ENCODE data around the gene CD4. TPM values are rescaled to one million over a fixed set of nuclear protein-coding genes. Genes with fewer than 3 reads are reported as not detected.

CD4 gene
- total RNA-seq, 2 donors from 2014 or later = 0.77 to 1.3 TPM

DNA sequence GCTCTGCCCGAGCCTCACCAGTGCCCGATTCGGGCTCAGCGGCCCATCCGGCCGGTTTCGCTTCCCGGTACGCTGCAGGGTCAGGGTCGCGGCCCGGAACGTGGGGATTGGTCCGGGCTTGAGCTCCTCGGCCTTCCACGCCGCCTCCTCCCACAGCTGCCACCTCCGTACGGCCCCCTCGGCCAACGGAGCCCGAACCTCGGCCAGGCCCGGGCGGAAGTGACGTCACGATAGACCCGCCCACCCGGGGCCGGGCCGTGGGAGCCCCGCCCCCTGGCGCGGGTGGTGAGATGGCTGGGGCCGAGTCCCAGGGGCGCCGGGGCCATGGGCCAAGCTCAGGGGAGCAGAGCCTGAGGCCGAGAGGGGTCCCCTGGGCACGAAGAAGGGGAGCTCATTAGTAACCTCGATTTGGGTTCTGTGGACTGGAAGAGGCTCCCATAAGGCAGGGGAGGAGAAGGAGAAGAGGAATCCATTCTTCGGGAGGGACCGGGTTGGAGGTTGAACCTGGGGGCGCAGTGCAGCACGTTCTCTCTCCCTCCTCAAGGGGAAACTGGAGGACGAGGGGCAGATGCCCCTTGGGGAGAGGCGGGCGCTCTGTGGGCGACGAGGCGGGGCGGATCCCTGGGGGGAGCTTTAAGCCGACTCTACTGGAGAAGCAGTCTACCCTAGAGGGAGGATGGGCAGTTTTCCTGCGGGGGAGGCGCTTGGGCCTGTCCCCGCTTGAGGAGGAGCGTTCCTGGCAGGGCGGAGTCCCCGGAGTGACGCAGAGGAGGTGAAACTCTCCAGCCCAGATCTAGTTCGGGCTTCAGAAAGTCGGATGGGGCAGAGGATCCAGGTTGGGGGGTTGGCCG is 36.2 kb upstream of the CD4 start, which contains the start of gene MLF2:
Gene MLF2, minus strand, starts transcription at position 221 of the 851 bp plus-strand sequence. CDS start 807 bp downstream, outside the sequence.
- Mint-ChIP-seq H3K27ac (peak within 1 kb of the TSS; percentile 100), H3K4me3 (peak within 1 kb of the TSS; percentile 91), H3K36me3 (ENCODE audit: low read depth) (peaks cover 38% of the 10 kb centered on the region), H3K27me3 (ENCODE audit: insufficient read depth) (peaks cover 5% of the 10 kb centered on the region), H3K9me3 (no peaks in the 10 kb centered on the region), H3K4me1 (peaks cover 20% of the 10 kb centered on the region)
- TF ChIP-seq, protein P1, sequence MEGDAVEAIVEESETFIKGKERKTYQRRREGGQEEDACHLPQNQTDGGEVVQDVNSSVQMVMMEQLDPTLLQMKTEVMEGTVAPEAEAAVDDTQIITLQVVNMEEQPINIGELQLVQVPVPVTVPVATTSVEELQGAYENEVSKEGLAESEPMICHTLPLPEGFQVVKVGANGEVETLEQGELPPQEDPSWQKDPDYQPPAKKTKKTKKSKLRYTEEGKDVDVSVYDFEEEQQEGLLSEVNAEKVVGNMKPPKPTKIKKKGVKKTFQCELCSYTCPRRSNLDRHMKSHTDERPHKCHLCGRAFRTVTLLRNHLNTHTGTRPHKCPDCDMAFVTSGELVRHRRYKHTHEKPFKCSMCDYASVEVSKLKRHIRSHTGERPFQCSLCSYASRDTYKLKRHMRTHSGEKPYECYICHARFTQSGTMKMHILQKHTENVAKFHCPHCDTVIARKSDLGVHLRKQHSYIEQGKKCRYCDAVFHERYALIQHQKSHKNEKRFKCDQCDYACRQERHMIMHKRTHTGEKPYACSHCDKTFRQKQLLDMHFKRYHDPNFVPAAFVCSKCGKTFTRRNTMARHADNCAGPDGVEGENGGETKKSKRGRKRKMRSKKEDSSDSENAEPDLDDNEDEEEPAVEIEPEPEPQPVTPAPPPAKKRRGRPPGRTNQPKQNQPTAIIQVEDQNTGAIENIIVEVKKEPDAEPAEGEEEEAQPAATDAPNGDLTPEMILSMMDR (conservative IDR thresholded peaks at IDR 0.05) = peak; percentile 100
- Histone ChIP-seq H3K4me3 (ENCODE audit: low read length) (peak within 1 kb of the TSS; percentile 94), H3K9me3 (ENCODE audit: control insufficient read depth, low read length) (no peaks in the 10 kb centered on the region), H3K9ac (ENCODE audit: extremely low read depth, low read length, poor library complexity, severe bottlenecking) (peak within 1 kb of the TSS; percentile 95), H3K27ac (ENCODE audit: low read depth, low read length) (peak within 1 kb of the TSS; percentile 97), H3K27me3 (ENCODE audit: control insufficient read depth, insufficient read depth, low read length, poor library complexity, severe bottlenecking) (no peaks in the 10 kb centered on the region), H3K36me3 (ENCODE audit: control insufficient read depth, insufficient read depth, low read length) (peaks cover 39% of the 10 kb centered on the region), H3K4me1 (ENCODE audit: control insufficient read depth, insufficient read depth, low read length) (peaks cover 5% of the 10 kb centered on the region)
- 0% methylated on average over 25 to 62 of the region's 62 CpGs for WGBS, 2 experiments (ENCODE audit: insufficient coverage in 1 of 2, insufficient read length in 1 of 2)
- DNase-seq = peak; percentile 100

DNA sequence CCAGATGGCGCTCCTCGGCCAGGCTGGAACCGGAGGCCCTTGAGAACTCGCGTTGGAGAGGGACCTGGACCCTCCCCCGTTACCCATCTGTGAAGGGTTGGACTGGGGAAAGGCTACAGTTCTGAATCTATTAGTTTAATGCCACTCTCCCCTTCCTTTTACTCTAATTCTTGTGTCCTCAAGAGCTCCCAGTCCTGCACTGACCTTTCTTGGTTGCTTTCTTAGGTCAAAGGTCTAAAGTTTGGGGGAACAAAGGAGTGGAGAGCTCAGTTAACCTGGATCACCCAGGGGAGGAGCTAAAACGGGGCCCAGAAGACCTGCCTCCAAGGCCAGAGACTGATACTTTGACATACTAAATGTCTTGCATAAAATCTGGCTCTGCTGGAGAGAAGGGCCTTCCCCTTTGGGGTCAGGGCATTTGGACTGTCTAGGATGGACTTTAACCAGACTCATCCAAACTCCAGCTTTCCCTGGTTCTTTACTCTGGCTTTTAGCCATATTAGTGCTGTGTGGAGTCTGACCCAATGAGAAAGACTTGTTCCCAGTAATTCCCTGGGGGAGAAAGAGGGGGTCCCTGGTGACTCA is 35.5 kb upstream of the CD4 start:
- Mint-ChIP-seq H3K4me3 (peak overlapping the region; percentile 91), H3K27me3 (ENCODE audit: insufficient read depth) (peaks cover 5% of the 10 kb centered on the region)
- peak overlapping the region; percentile 53 for H3K4me3 ChIP-seq (ENCODE audit: low read length)

DNA sequence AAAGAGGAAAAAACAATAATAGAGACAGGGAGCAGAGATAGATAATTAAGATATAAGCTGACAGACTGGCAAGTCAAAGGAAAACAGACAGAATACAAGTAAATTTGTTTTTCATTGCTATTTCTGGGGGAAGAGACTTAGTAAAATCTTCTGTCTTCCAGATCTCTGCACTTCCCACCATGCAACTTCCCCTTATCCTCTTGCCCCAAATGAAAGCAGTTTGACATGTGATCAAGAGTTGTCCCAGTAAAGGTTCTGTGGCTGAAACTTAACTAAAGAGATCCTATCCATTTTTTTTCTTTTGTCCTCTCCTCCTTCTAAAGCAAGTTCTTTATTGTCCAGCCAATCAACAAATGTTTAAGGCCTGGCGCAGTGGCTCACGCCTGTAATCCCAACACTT is 34.9 kb upstream of the CD4 start:
- H3K4me1 Mint-ChIP-seq = peaks cover 27% of the 10 kb centered on the region
- no peak for DNase-seq
- Histone ChIP-seq H3K4me3 (ENCODE audit: low read length) (no peak overlapping the region), H3K9ac (ENCODE audit: extremely low read depth, low read length, poor library complexity, severe bottlenecking) (no peak overlapping the region), H3K4me1 (ENCODE audit: control insufficient read depth, insufficient read depth, low read length) (peaks cover 5% of the 10 kb centered on the region), H3K9me3 (ENCODE audit: control insufficient read depth, low read length) (no peaks in the 10 kb centered on the region), H3K27ac (ENCODE audit: low read depth, low read length) (no peak overlapping the region), H3K27me3 (ENCODE audit: control insufficient read depth, insufficient read depth, low read length, poor library complexity, severe bottlenecking) (no peaks in the 10 kb centered on the region), H3K36me3 (ENCODE audit: control insufficient read depth, insufficient read depth, low read length) (peaks cover 27% of the 10 kb centered on the region)
- no peak overlapping the region for H3K4me3 Mint-ChIP-seq
- H3K27me3 Mint-ChIP-seq (ENCODE audit: insufficient read depth) = peaks cover 5% of the 10 kb centered on the region
- no peak overlapping the region for H3K27ac Mint-ChIP-seq
- peaks cover 26% of the 10 kb centered on the region for H3K36me3 Mint-ChIP-seq (ENCODE audit: low read depth)
- TF ChIP-seq, protein P1 (conservative IDR thresholded peaks at IDR 0.05) = no peak
- no peaks in the 10 kb centered on the region for H3K9me3 Mint-ChIP-seq
- 83 to 94% methylated on average over 2 of the region's 2 CpGs for WGBS, 2 experiments (ENCODE audit: insufficient coverage in 1 of 2, insufficient read length in 1 of 2)

More for the DNA sequence above, 35.5 kb upstream of the CD4 start:
- DNase-seq = no peak
- H3K4me1 Mint-ChIP-seq = peaks cover 26% of the 10 kb centered on the region
- H3K9me3 Mint-ChIP-seq = no peaks in the 10 kb centered on the region
- Histone ChIP-seq H3K36me3 (ENCODE audit: control insufficient read depth, insufficient read depth, low read length) (peaks cover 32% of the 10 kb centered on the region), H3K4me1 (ENCODE audit: control insufficient read depth, insufficient read depth, low read length) (peaks cover 5% of the 10 kb centered on the region), H3K27me3 (ENCODE audit: control insufficient read depth, insufficient read depth, low read length, poor library complexity, severe bottlenecking) (no peaks in the 10 kb centered on the region), H3K9ac (ENCODE audit: extremely low read depth, low read length, poor library complexity, severe bottlenecking) (no peak overlapping the region), H3K9me3 (ENCODE audit: control insufficient read depth, low read length) (no peaks in the 10 kb centered on the region), H3K27ac (ENCODE audit: low read depth, low read length) (peak overlapping the region; percentile 12)
- WGBS, 2 experiments (ENCODE audit: insufficient coverage in 1 of 2, insufficient read length in 1 of 2) = 4 to 8% methylated on average over 3 to 7 of the region's 7 CpGs
- peaks cover 32% of the 10 kb centered on the region for H3K36me3 Mint-ChIP-seq (ENCODE audit: low read depth)
- peak overlapping the region; percentile 79 for H3K27ac Mint-ChIP-seq
- TF ChIP-seq, protein P1 (conservative IDR thresholded peaks at IDR 0.05) = no peak
